GM10248 (cell line): ENCODE results near the gene PCBD1.

Experiments used
- CTCF ChIA-PET: fragments of 300-600 bp; sonication (Branson Sonifier 250); formaldehyde crosslinking; extraction: SDS; loops from one replicate; lab custom pipeline; 2021; ENCODE audit warnings: antibody characterized with exemption; lab: Yijun Ruan, JAX
- POLR2A ChIA-PET: fragments of 350-650 bp; sonication (Branson Sonifier 250); formaldehyde crosslinking; extraction: SDS; loops from one replicate; lab custom pipeline; 2020; ENCODE audit warnings: antibody characterized with exemption; lab: Yijun Ruan, JAX
- DNase-seq: peaks from one replicate; pipeline ENCODE4 v3.0.0; 2012; ENCODE audit errors: extremely low spot score
- CTCF ChIP-seq: IDR thresholded peaks from 2 replicates; pipeline ENCODE4 v1.5.1; 2012; ENCODE audit warnings: mild to moderate bottlenecking, low read depth; ENCODE audit errors: extremely low read depth, missing control alignments, control extremely low read depth

The PCBD1 gene

GRCh38 chr10:70849582-70850016 lies 38.8 kb downstream of the PCBD1 start:
- ChIA-PET CTCF (interaction anchor here (1.0 kb wide), 3 partner anchors 14 to 53 kb away, joined by 3 read pairs; no protein-coding TSS in a partner anchor), POLR2A (no interaction called here)
- TF ChIP-seq CTCF, result no peak
- DNase-seq, result no peak

- TF ChIP-seq CTCF, result no peak
- no peak for DNase-seq
- ChIA-PET POLR2A (no interaction called here), CTCF (interaction anchor here (0.8 to 1.1 kb wide), 2 partner anchors 11 to 26 kb away, joined by 3 read pairs; no protein-coding TSS in a partner anchor)
Observed at GRCh38 chr10:70847659-70848360, 40.6 kb downstream of the PCBD1 start.

- CTCF ChIA-PET, result interaction anchor here (1.0 to 2.0 kb wide), 3 partner anchors 11 to 56 kb away, joined by 3 to 5 read pairs (median 4); no protein-coding TSS in a partner anchor
- TF ChIP-seq CTCF, result no peak
- POLR2A ChIA-PET, result no interaction called here
- no peak for DNase-seq
Observed at GRCh38 chr10:70846795-70847194, 41.6 kb downstream of the PCBD1 start.

GRCh38 chr10:70845816-70846215 lies 42.5 kb downstream of the PCBD1 start:
- no peak for DNase-seq
- POLR2A ChIA-PET, result no interaction called here
- no peak for TF ChIP-seq CTCF
- CTCF ChIA-PET, result interaction anchor here (0.9 to 2.0 kb wide), 5 partner anchors 9 to 57 kb away, joined by 3 to 5 read pairs (median 3); no protein-coding TSS in a partner anchor

- ChIA-PET CTCF (interaction anchor here (0.9 to 2.0 kb wide), 4 partner anchors 9 to 58 kb away, joined by 3 to 5 read pairs (median 4); no protein-coding TSS in a partner anchor), POLR2A (no interaction called here)
- TF ChIP-seq CTCF, result no peak
- DNase-seq, result no peak
Observed at GRCh38 chr10:70845256-70845655, 43.1 kb downstream of the PCBD1 start.

GRCh38 chr10:70843776-70844489 lies 44.4 kb downstream of the PCBD1 start:
- POLR2A ChIA-PET, result no interaction called here
- CTCF ChIA-PET, result interaction anchor here (1.1 to 1.6 kb wide), 2 partner anchors 10 to 14 kb away, joined by 4 to 5 read pairs; no protein-coding TSS in a partner anchor

More at GRCh38 chr10:70843776-70844489, 44.4 kb downstream of the PCBD1 start:
- DNase-seq, result no peak
- TF ChIP-seq CTCF, result no peak
